Astrocyte of the cerebellum (primary cell): Measurements from ENCODE around the gene ZMIZ1.

Source experiments
- DNase-seq: peaks from one replicate; pipeline ENCODE4 v3.0.0-alpha.2; 2011; ENCODE audit warnings: low read depth
- H3K4me3 ChIP-seq: 2 replicates; pipeline ENCODE4 v1.5.1; 2011; ENCODE audit warnings: mild to moderate bottlenecking, low read depth, low read length, moderate library complexity
- in situ Hi-C: cut with HindIII; loops from 2 replicates; pipeline ENCODE4 v1.10.0; 2017; ENCODE audit warnings: low sequenced_read_pairs
- TF ChIP-seq, protein P1 (sequence below): IDR thresholded peaks from 2 replicates; pipeline ENCODE4 v1.5.1; 2012; ENCODE audit warnings: low read length, low read depth, moderate library complexity, mild to moderate bottlenecking; ENCODE audit errors: missing control alignments

Gene ZMIZ1

DNA sequence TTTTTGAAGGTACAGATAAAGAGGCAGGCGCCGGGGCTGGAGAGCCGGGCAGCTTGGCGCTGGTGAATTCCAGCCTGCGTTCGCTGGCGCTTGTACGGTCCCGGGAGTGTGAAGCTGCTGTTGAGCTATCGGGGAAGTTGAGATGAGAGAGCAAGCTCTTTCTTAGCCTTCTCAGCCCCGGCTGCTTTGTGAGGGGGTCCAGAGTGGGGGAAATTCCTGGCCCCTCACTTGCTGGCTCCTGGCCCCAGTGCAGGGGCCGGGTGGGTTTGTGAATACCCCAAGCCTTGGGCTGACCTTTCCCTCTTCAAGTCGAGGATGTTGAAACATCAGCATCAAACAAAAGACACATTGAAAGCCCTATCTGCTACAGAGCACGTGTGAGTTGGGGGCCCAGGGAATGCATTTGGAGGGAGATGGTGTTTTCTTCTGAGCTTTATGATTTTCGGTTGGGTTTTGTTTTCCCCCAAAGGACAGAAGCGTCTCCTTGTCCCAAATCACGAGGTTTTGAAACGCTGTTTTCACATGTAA lies 2.7 kb downstream of the ZMIZ1 start:
- TF ChIP-seq, protein P1, sequence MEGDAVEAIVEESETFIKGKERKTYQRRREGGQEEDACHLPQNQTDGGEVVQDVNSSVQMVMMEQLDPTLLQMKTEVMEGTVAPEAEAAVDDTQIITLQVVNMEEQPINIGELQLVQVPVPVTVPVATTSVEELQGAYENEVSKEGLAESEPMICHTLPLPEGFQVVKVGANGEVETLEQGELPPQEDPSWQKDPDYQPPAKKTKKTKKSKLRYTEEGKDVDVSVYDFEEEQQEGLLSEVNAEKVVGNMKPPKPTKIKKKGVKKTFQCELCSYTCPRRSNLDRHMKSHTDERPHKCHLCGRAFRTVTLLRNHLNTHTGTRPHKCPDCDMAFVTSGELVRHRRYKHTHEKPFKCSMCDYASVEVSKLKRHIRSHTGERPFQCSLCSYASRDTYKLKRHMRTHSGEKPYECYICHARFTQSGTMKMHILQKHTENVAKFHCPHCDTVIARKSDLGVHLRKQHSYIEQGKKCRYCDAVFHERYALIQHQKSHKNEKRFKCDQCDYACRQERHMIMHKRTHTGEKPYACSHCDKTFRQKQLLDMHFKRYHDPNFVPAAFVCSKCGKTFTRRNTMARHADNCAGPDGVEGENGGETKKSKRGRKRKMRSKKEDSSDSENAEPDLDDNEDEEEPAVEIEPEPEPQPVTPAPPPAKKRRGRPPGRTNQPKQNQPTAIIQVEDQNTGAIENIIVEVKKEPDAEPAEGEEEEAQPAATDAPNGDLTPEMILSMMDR = no peak
- peak overlapping the region; percentile 98 for H3K4me3 ChIP-seq
- no peak for DNase-seq
- in situ Hi-C loops = loop anchor here (5.0 to 10.0 kb wide), 3 partner anchors 41 to 1024 kb away; no protein-coding TSS in a partner anchor

DNA sequence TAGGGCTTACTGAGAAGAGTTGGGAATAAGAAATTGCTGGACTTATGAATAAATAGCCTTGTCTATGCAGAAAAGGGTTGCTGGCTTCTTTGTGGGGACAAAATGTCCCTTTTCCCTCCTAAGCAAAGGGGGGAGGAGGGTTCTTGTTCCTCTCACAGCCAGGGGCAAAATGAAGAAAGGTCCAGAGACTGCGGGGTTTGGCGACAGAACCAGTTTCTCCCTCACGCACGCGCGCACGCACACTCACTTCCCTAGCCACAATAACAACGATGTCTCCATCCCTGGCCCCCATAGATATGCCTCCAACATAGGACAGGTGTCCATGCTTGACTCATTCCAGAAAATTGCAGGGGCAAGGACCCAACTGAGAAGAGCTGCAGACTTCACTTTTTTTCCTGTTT lies 3.3 kb downstream of the ZMIZ1 start:
- TF ChIP-seq, protein P1 = no peak
- in situ Hi-C loops = loop anchor here (5.0 to 10.0 kb wide), 3 partner anchors 40 to 1025 kb away; no protein-coding TSS in a partner anchor
- no peak for DNase-seq
- peak overlapping the region; percentile 98 for H3K4me3 ChIP-seq

DNA sequence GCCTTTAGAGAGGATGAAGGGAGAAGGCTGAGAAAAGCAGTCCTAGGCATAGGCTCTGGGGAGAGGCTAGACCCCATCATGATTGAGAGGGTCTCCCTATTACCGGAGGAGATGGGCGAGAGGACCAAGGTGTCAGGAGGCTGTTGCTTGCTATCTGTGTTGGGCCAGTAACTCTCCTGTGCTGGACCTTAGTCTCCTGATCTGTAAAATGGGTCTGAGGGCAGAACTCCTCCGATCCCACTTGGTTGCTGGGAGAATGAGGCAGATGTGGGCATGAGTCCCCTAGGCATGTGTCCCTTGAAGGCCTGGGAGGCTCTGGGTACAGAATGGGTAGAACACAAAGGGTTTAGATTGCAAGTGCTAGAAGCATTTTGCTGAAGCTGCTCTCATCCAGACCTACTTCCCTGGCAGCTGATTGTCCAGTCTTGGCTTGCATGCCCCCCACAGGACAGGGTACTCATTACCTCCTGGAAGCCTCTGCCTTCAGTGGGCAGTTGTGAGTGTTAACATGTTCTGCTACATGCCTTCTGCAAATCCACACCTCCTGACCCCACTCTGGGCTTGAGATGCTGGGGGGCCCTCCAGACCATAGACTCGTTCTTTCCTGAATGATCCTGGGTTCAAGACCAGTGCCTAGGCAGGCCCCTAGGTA lies 4.4 kb downstream of the ZMIZ1 start:
- peak overlapping the region; percentile 11 for H3K4me3 ChIP-seq
- in situ Hi-C loops = loop anchor here (5.0 to 10.0 kb wide), 3 partner anchors 39 to 1026 kb away; no protein-coding TSS in a partner anchor
- TF ChIP-seq, protein P1 = peak; percentile 24
- DNase-seq = no peak

DNA sequence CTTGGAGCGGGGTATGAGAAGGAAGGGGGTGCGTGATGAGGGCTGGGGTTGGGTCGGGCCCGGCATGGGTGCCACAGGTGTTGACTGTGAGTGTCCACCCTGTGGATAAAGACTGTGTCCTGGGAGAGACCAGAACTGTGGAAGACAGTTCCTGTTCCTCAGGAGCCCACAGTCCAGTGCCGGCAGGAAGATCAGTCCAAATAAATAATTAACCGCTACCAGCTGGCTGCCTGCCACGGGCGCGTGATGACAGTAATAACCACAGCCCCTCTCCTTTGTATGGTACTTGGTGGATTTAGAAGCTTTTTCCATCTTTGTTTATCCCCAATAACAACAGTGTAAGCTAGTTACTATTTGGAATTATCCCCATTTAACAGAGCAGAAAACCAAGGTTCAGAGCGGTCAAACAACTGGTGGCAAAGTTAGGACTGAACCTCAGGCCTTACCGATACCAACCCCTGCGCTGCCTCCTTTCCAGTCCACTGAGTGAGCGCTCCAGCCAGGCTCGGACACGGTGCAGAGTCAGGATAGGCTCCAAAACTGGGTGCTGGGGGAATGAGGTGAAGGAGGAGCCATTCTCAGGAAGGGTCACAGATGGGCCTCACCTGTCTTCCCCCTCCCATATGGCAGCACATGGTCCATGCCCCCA lies 5.1 kb downstream of the ZMIZ1 start:
- TF ChIP-seq, protein P1 = no peak
- in situ Hi-C loops = loop anchor here (5.0 to 10.0 kb wide), 3 partner anchors 38 to 1027 kb away; no protein-coding TSS in a partner anchor
- no peak for DNase-seq
- peak overlapping the region; percentile 11 for H3K4me3 ChIP-seq

DNA sequence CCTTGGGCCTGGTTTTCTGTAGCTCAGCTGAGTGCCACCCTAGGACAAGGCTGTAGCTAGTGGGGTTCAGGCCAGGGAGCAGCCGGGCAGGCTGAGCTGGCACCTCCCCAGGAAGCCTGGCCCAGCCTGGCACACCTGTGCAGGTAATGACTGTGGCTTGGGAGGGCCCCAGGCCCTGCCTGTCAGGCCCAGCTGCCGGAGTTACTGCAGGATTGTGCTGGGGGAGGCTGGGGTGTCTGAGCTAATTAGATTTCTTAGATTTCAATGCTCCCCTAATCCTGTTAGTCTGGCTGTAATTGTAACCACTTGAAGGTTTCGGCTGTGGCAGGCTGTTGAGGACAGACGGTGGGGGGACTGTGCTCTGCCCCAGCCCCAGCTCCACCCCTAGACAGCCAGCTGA lies 6.0 kb downstream of the ZMIZ1 start:
- TF ChIP-seq, protein P1 = no peak
- in situ Hi-C loops = loop anchor here (5.0 to 10.0 kb wide), 4 partner anchors 38 to 1027 kb away; no protein-coding TSS in a partner anchor
- no peak overlapping the region for H3K4me3 ChIP-seq
- DNase-seq = no peak

DNA sequence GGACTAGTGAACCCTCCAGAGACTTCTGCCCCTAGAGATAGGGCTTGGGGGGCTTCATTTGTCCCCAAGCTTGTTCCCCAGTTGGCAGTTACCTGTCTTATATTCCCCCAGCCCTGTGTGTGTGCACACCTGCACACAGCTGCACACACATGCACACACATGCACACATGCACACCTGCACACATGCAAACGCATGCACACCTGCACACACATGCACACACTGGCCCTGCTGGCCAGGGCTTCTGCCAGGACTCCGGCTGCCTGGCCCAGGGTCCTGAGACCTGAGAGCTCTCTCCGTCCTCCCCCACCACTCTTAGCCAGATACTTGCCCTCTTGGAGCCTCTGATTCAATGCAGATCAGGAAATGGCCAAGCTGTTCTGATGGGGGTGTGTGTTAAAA lies 6.7 kb downstream of the ZMIZ1 start:
- DNase-seq = no peak
- TF ChIP-seq, protein P1 = no peak
- no peak overlapping the region for H3K4me3 ChIP-seq
- in situ Hi-C loops = loop anchor here (5.0 to 10.0 kb wide), 2 partner anchors 117 to 881 kb away; no protein-coding TSS in a partner anchor
